ENCODE data around the gene NRROS.

NRROS gene

GRCh38 chr3:196659901-196660351 lies 20.4 kb downstream of the NRROS start:
- Histone ChIP-seq H3K9me3 (ENCODE audit: control insufficient read depth, low read length) (no peaks in the 10 kb centered on the region), H3K36me3 (ENCODE audit: control insufficient read depth, insufficient read depth, low read length) (peaks cover 51% of the 10 kb centered on the region), H3K4me3 (ENCODE audit: insufficient read depth, low read depth, low read length, poor library complexity, severe bottlenecking) (no peak overlapping the region), H3K4me1 (ENCODE audit: control insufficient read depth, insufficient read depth, low read length, poor library complexity, severe bottlenecking) (no peaks in the 10 kb centered on the region), H3K27me3 (replicated peaks; ENCODE audit: control insufficient read depth, insufficient read depth, low read length, poor library complexity, severe bottlenecking) (no peaks in the 10 kb centered on the region), H3K27ac (ENCODE audit: insufficient read depth, low read length, poor library complexity, severe bottlenecking) (no peak overlapping the region)
- no peak for DNase-seq

GRCh38 chr3:196660381-196661166 lies 21.1 kb downstream of the NRROS start:
- DNase-seq: no peak
- Histone ChIP-seq H3K36me3 (ENCODE audit: control insufficient read depth, insufficient read depth, low read length) (peaks cover 45% of the 10 kb centered on the region), H3K4me1 (ENCODE audit: control insufficient read depth, insufficient read depth, low read length, poor library complexity, severe bottlenecking) (no peaks in the 10 kb centered on the region), H3K4me3 (ENCODE audit: insufficient read depth, low read depth, low read length, poor library complexity, severe bottlenecking) (no peak overlapping the region), H3K27me3 (replicated peaks; ENCODE audit: control insufficient read depth, insufficient read depth, low read length, poor library complexity, severe bottlenecking) (no peaks in the 10 kb centered on the region), H3K9me3 (ENCODE audit: control insufficient read depth, low read length) (no peaks in the 10 kb centered on the region), H3K27ac (ENCODE audit: insufficient read depth, low read length, poor library complexity, severe bottlenecking) (no peak overlapping the region)

- no peak overlapping the region for H3K27ac ChIP-seq (ENCODE audit: insufficient read depth, low read length, poor library complexity, severe bottlenecking)
- no peak for DNase-seq
- peaks cover 37% of the 10 kb centered on the region for H3K36me3 ChIP-seq (ENCODE audit: control insufficient read depth, insufficient read depth, low read length)
Observed at GRCh38 chr3:196661400-196661799, 21.9 kb downstream of the NRROS start.

GRCh38 chr3:196662033-196662432 lies 22.5 kb downstream of the NRROS start:
- no peak overlapping the region for H3K27ac ChIP-seq (ENCODE audit: insufficient read depth, low read length, poor library complexity, severe bottlenecking)
- H3K9me3 ChIP-seq (ENCODE audit: control insufficient read depth, low read length): no peaks in the 10 kb centered on the region
- H3K4me1 ChIP-seq (ENCODE audit: control insufficient read depth, insufficient read depth, low read length, poor library complexity, severe bottlenecking): no peaks in the 10 kb centered on the region
- no peak overlapping the region for H3K4me3 ChIP-seq (ENCODE audit: insufficient read depth, low read depth, low read length, poor library complexity, severe bottlenecking)
- DNase-seq: no peak
- peaks cover 30% of the 10 kb centered on the region for H3K36me3 ChIP-seq (ENCODE audit: control insufficient read depth, insufficient read depth, low read length)
- no peaks in the 10 kb centered on the region for H3K27me3 ChIP-seq (replicated peaks; ENCODE audit: control insufficient read depth, insufficient read depth, low read length, poor library complexity, severe bottlenecking)

More at GRCh38 chr3:196661400-196661799, 21.9 kb downstream of the NRROS start:
- H3K4me1 ChIP-seq (ENCODE audit: control insufficient read depth, insufficient read depth, low read length, poor library complexity, severe bottlenecking): no peaks in the 10 kb centered on the region
- H3K4me3 ChIP-seq (ENCODE audit: insufficient read depth, low read depth, low read length, poor library complexity, severe bottlenecking): no peak overlapping the region
- no peaks in the 10 kb centered on the region for H3K27me3 ChIP-seq (replicated peaks; ENCODE audit: control insufficient read depth, insufficient read depth, low read length, poor library complexity, severe bottlenecking)
- H3K9me3 ChIP-seq (ENCODE audit: control insufficient read depth, low read length): no peaks in the 10 kb centered on the region

- H3K4me3 ChIP-seq (ENCODE audit: insufficient read depth, low read depth, low read length, poor library complexity, severe bottlenecking): no peak overlapping the region
- peaks cover 25% of the 10 kb centered on the region for H3K36me3 ChIP-seq (ENCODE audit: control insufficient read depth, insufficient read depth, low read length)
- no peak for DNase-seq
- H3K9me3 ChIP-seq (ENCODE audit: control insufficient read depth, low read length): no peaks in the 10 kb centered on the region
- no peaks in the 10 kb centered on the region for H3K27me3 ChIP-seq (replicated peaks; ENCODE audit: control insufficient read depth, insufficient read depth, low read length, poor library complexity, severe bottlenecking)
- no peak overlapping the region for H3K27ac ChIP-seq (ENCODE audit: insufficient read depth, low read length, poor library complexity, severe bottlenecking)
- no peaks in the 10 kb centered on the region for H3K4me1 ChIP-seq (ENCODE audit: control insufficient read depth, insufficient read depth, low read length, poor library complexity, severe bottlenecking)
Observed at GRCh38 chr3:196662711-196663571, 23.4 kb downstream of the NRROS start.

GRCh38 chr3:196666001-196666867 lies 26.7 kb downstream of the NRROS start:
- Histone ChIP-seq H3K36me3 (ENCODE audit: control insufficient read depth, insufficient read depth, low read length) (peaks cover 10% of the 10 kb centered on the region), H3K27ac (ENCODE audit: insufficient read depth, low read length, poor library complexity, severe bottlenecking) (no peak overlapping the region)
- no peak for DNase-seq

GRCh38 chr3:196667056-196667825 lies 27.7 kb downstream of the NRROS start:
- H3K27ac ChIP-seq (ENCODE audit: insufficient read depth, low read length, poor library complexity, severe bottlenecking): no peak overlapping the region
- no peaks in the 10 kb centered on the region for H3K9me3 ChIP-seq (ENCODE audit: control insufficient read depth, low read length)
- H3K27me3 ChIP-seq (replicated peaks; ENCODE audit: control insufficient read depth, insufficient read depth, low read length, poor library complexity, severe bottlenecking): no peaks in the 10 kb centered on the region
- H3K36me3 ChIP-seq (ENCODE audit: control insufficient read depth, insufficient read depth, low read length): peaks cover 1% of the 10 kb centered on the region
- H3K4me3 ChIP-seq (ENCODE audit: insufficient read depth, low read depth, low read length, poor library complexity, severe bottlenecking): no peak overlapping the region
- H3K4me1 ChIP-seq (ENCODE audit: control insufficient read depth, insufficient read depth, low read length, poor library complexity, severe bottlenecking): peaks cover 12% of the 10 kb centered on the region
- DNase-seq: no peak

More at GRCh38 chr3:196666001-196666867, 26.7 kb downstream of the NRROS start:
- H3K9me3 ChIP-seq (ENCODE audit: control insufficient read depth, low read length): no peaks in the 10 kb centered on the region
- peaks cover 10% of the 10 kb centered on the region for H3K4me1 ChIP-seq (ENCODE audit: control insufficient read depth, insufficient read depth, low read length, poor library complexity, severe bottlenecking)
- H3K27me3 ChIP-seq (replicated peaks; ENCODE audit: control insufficient read depth, insufficient read depth, low read length, poor library complexity, severe bottlenecking): no peaks in the 10 kb centered on the region
- no peak overlapping the region for H3K4me3 ChIP-seq (ENCODE audit: insufficient read depth, low read depth, low read length, poor library complexity, severe bottlenecking)

GRCh38 chr3:196670339-196670738 lies 30.8 kb downstream of the NRROS start:
- Histone ChIP-seq H3K27me3 (replicated peaks; ENCODE audit: control insufficient read depth, insufficient read depth, low read length, poor library complexity, severe bottlenecking) (no peaks in the 10 kb centered on the region), H3K9me3 (ENCODE audit: control insufficient read depth, low read length) (no peaks in the 10 kb centered on the region), H3K27ac (ENCODE audit: insufficient read depth, low read length, poor library complexity, severe bottlenecking) (peak overlapping the region; percentile 50), H3K36me3 (ENCODE audit: control insufficient read depth, insufficient read depth, low read length) (no peaks in the 10 kb centered on the region), H3K4me1 (ENCODE audit: control insufficient read depth, insufficient read depth, low read length, poor library complexity, severe bottlenecking) (peaks cover 12% of the 10 kb centered on the region), H3K4me3 (ENCODE audit: insufficient read depth, low read depth, low read length, poor library complexity, severe bottlenecking) (peak overlapping the region; percentile 22)
- DNase-seq: no peak

- Histone ChIP-seq H3K27ac (ENCODE audit: insufficient read depth, low read length, poor library complexity, severe bottlenecking) (no peak overlapping the region), H3K27me3 (replicated peaks; ENCODE audit: control insufficient read depth, insufficient read depth, low read length, poor library complexity, severe bottlenecking) (no peaks in the 10 kb centered on the region), H3K9me3 (ENCODE audit: control insufficient read depth, low read length) (no peaks in the 10 kb centered on the region), H3K36me3 (ENCODE audit: control insufficient read depth, insufficient read depth, low read length) (no peaks in the 10 kb centered on the region), H3K4me1 (ENCODE audit: control insufficient read depth, insufficient read depth, low read length, poor library complexity, severe bottlenecking) (peaks cover 22% of the 10 kb centered on the region), H3K4me3 (ENCODE audit: insufficient read depth, low read depth, low read length, poor library complexity, severe bottlenecking) (no peak overlapping the region)
- DNase-seq: no peak
Observed at GRCh38 chr3:196673632-196674031, 34.1 kb downstream of the NRROS start.

Measured in effector memory CD4-positive, alpha-beta T cell (primary cell).